Caco-2 (cell line): ENCODE measurements around the gene ANK3. TPM values are rescaled to one million over a fixed set of nuclear protein-coding genes. Genes with fewer than 3 reads are reported as not detected.

ENCODE experiments used
- BruUV-seq: library from RNA; stranded (reverse); fragments of 400-500 nt; replicated peaks from 2 replicates; lab custom pipeline; 2021; lab: Mats Ljungman, UMichigan
- CTCF ChIA-PET: fragments of 300-600 bp; sonication (Branson Sonifier 250); formaldehyde crosslinking; loops from one replicate; lab custom pipeline; 2022; ENCODE audit warnings: antibody characterized with exemption; lab: Charles Lee
- POLR2A ChIA-PET: fragments of 300-600 bp; sonication (Branson Sonifier 250); formaldehyde crosslinking; loops from one replicate; lab custom pipeline; 2022; ENCODE audit warnings: antibody characterized with exemption; lab: Charles Lee
- DNase-seq, 2 experiments: peaks; one replicate each; pipeline versions ENCODE4 v3.0.0 to v3.0.0-alpha.2; 2020 to 2022
- H3K27me3 ChIP-seq: replicated peaks from 2 replicates; pipeline ENCODE4 v1.6.0; 2011; ENCODE audit warnings: low read length; ENCODE audit not compliant: control insufficient read depth, insufficient read depth
- H3K36me3 ChIP-seq: 2 replicates; pipeline ENCODE4 v1.5.1; 2011; ENCODE audit warnings: low read length; ENCODE audit not compliant: control insufficient read depth, insufficient read depth
- H3K4me1 ChIP-seq: fragments of 250-450 bp; sonication (Bioruptor Pico); 2 replicates; pipeline ENCODE4 v1.5.1; 2020; ENCODE audit warnings: mild to moderate bottlenecking
- H3K4me3 ChIP-seq: 2 replicates; pipeline ENCODE4 v1.5.1; 2011; ENCODE audit warnings: low read depth, mild to moderate bottlenecking, control low read depth, low read length
- H3K9me3 ChIP-seq: fragments of 250-450 bp; sonication (Bioruptor Pico); 2 replicates; pipeline ENCODE4 v1.5.1; 2020; ENCODE audit warnings: mild to moderate bottlenecking, moderate library complexity
- H3K27ac Mint-ChIP-seq: one replicate; pipeline ENCODE4 v1.8.0; 2022; ENCODE audit warnings: mixed read lengths; ENCODE audit not compliant: unreplicated experiment
- H3K27me3 Mint-ChIP-seq: one replicate; pipeline ENCODE4 v1.8.0; 2022; ENCODE audit warnings: mixed read lengths; ENCODE audit not compliant: insufficient read depth, unreplicated experiment
- H3K36me3 Mint-ChIP-seq: one replicate; pipeline ENCODE4 v1.8.0; 2022; ENCODE audit warnings: mild to moderate bottlenecking, mixed read lengths; ENCODE audit not compliant: insufficient read depth, unreplicated experiment
- H3K4me1 Mint-ChIP-seq: one replicate; pipeline ENCODE4 v1.8.0; 2022; ENCODE audit warnings: low read depth, mixed read lengths; ENCODE audit not compliant: unreplicated experiment
- H3K4me3 Mint-ChIP-seq: one replicate; pipeline ENCODE4 v1.8.0; 2022; ENCODE audit warnings: mild to moderate bottlenecking, moderate library complexity, mixed read lengths; ENCODE audit not compliant: unreplicated experiment
- H3K9me3 Mint-ChIP-seq: one replicate; pipeline ENCODE4 v1.8.0; 2022; ENCODE audit warnings: mixed read lengths; ENCODE audit not compliant: unreplicated experiment
- intact Hi-C: fragments of 100-400 bp; cut with micrococcal nuclease; formaldehyde crosslinking; loops from one replicate; pipeline ENCODE4 v1.10.0; 2022; ENCODE audit not compliant: unreplicated experiment
- total RNA-seq: library from RNA; stranded (reverse); gene quantifications from 2 replicates; pipeline ENCODE4 v1.2.3, GENCODE V29; 2022
- TF ChIP-seq, protein P1 (sequence below), 2 experiments: fragments of 200-600 bp in 1 of 2; IDR thresholded peaks; 1 replicate in 1 of 2; 2 replicates in 1 of 2; pipeline versions ENCODE4 v1.5.1 to v1.8.0; 2011 to 2022; ENCODE audit warnings: antibody characterized with exemption in 1 of 2, control low read depth in 1 of 2, inconsistent platforms in 1 of 2, low read depth in 1 of 2, low read length in 1 of 2, mild to moderate bottlenecking in 1 of 2, moderate library complexity in 1 of 2; ENCODE audit not compliant: insufficient read depth in 1 of 2, severe bottlenecking in 1 of 2, unreplicated experiment in 1 of 2

The ANK3 gene
- total RNA-seq, 1 experiment from 2014 or later, result 46.7 TPM

DNA sequence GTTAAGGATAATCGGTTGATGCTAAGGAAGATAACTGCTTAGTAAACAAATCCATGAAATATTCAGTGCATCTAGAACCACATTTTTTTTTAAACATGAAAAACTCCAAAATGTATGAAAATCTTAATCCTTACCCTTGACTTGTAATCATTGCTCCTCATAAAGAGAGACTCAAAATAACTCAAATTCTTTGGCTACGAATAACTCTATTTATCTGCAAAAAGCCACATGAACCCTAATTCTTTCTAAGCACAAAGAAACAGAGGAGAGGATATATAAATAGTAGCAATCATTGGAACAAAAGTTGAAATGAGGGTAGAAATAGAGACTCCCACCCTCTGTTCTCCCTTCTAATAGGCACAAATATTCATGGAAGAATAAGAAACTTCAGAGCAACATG, 40.2 kb downstream of the ANK3 start:
- Histone ChIP-seq H3K36me3 (no peaks in the 10 kb centered on the region), H3K27me3 (no peaks in the 10 kb centered on the region), H3K4me1 (peaks cover 26% of the 10 kb centered on the region), H3K4me3 (no peak overlapping the region), H3K9me3 (no peaks in the 10 kb centered on the region)
- CTCF ChIA-PET, result interaction anchor here (1.7 kb wide), 1 partner anchor 14 kb away, joined by 6 read pairs; no protein-coding TSS in a partner anchor
- BruUV-seq, result no TSS peak
- no peak overlapping the region for H3K27ac Mint-ChIP-seq
- H3K27me3 Mint-ChIP-seq, result no peaks in the 10 kb centered on the region
- H3K4me1 Mint-ChIP-seq, result peaks cover 36% of the 10 kb centered on the region
- no peaks in the 10 kb centered on the region for H3K36me3 Mint-ChIP-seq
- TF ChIP-seq, protein P1, sequence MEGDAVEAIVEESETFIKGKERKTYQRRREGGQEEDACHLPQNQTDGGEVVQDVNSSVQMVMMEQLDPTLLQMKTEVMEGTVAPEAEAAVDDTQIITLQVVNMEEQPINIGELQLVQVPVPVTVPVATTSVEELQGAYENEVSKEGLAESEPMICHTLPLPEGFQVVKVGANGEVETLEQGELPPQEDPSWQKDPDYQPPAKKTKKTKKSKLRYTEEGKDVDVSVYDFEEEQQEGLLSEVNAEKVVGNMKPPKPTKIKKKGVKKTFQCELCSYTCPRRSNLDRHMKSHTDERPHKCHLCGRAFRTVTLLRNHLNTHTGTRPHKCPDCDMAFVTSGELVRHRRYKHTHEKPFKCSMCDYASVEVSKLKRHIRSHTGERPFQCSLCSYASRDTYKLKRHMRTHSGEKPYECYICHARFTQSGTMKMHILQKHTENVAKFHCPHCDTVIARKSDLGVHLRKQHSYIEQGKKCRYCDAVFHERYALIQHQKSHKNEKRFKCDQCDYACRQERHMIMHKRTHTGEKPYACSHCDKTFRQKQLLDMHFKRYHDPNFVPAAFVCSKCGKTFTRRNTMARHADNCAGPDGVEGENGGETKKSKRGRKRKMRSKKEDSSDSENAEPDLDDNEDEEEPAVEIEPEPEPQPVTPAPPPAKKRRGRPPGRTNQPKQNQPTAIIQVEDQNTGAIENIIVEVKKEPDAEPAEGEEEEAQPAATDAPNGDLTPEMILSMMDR (IDR thresholded peaks at IDR 0.05; ENCODE audit: insufficient read depth in 1 of 2, low read depth in 1 of 2, low read length in 1 of 2, severe bottlenecking in 1 of 2, unreplicated experiment in 1 of 2), result no peak
- no peak overlapping the region for H3K4me3 Mint-ChIP-seq
- intact Hi-C loops, result no loop called here
- no peak for DNase-seq
- no peaks in the 10 kb centered on the region for H3K9me3 Mint-ChIP-seq
- POLR2A ChIA-PET, result no interaction called here

DNA sequence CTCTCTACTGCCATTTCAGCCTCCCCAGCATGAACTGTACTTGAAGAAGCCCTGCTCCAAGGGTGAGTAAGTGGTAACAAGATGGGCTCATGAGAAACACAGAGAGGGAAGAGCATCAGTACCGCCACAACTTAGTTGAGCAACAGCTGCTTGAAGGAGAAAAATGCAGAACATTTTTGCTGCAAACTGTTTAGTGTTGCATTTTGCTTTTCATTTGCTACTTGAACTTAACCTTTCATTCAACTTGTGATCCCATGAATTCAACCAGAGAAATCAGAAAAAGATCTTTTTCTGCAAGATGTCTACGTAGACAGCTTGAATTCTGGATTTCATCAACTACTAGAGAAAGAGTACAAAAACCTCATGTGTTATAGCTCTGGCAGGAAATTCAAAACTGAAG, 40.7 kb downstream of the ANK3 start:
- H3K27me3 Mint-ChIP-seq, result no peaks in the 10 kb centered on the region
- Histone ChIP-seq H3K4me1 (peaks cover 26% of the 10 kb centered on the region), H3K36me3 (no peaks in the 10 kb centered on the region), H3K4me3 (no peak overlapping the region), H3K9me3 (no peaks in the 10 kb centered on the region), H3K27me3 (no peaks in the 10 kb centered on the region)
- ChIA-PET CTCF (interaction anchor here (1.7 kb wide), 1 partner anchor 13 kb away, joined by 6 read pairs; no protein-coding TSS in a partner anchor), POLR2A (interaction anchor here (0.6 kb wide), 1 partner anchor 442 kb away, joined by 5 read pairs; no protein-coding TSS in a partner anchor)
- no peak overlapping the region for H3K27ac Mint-ChIP-seq
- no TSS peak for BruUV-seq
- no peaks in the 10 kb centered on the region for H3K36me3 Mint-ChIP-seq
- DNase-seq, result no peak
- intact Hi-C loops, result no loop called here
- H3K9me3 Mint-ChIP-seq, result no peaks in the 10 kb centered on the region
- TF ChIP-seq, protein P1 (IDR thresholded peaks at IDR 0.05; ENCODE audit: insufficient read depth in 1 of 2, low read depth in 1 of 2, low read length in 1 of 2, severe bottlenecking in 1 of 2, unreplicated experiment in 1 of 2), result no peak
- no peak overlapping the region for H3K4me3 Mint-ChIP-seq
- H3K4me1 Mint-ChIP-seq, result peaks cover 35% of the 10 kb centered on the region

DNA sequence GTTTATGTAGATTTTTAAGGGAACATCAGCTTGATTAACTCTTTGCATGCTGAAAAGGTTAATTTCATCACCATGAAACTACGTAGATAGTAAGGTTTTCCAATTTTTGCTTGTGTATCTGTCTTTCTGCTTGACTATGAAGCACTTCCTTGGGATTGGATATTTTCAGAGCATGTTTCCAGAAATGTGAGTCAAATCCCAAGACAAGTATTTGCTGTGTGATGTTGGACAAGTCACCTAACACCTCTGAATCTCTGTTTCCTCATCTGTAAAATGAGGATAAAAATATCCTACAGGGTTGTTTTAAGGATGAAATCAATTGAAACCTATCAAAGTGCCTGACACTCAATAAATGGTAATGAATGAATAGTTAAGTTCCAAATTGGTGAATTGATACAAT, 42.4 kb downstream of the ANK3 start:
- ChIA-PET CTCF (no interaction called here), POLR2A (no interaction called here)
- intact Hi-C loops, result no loop called here
- H3K4me1 ChIP-seq, result peaks cover 19% of the 10 kb centered on the region
- peaks cover 27% of the 10 kb centered on the region for H3K4me1 Mint-ChIP-seq
- H3K27me3 ChIP-seq, result no peaks in the 10 kb centered on the region
- H3K27ac Mint-ChIP-seq, result no peak overlapping the region
- no peak overlapping the region for H3K4me3 ChIP-seq
- no peak for DNase-seq
- no peaks in the 10 kb centered on the region for H3K36me3 ChIP-seq
- TF ChIP-seq, protein P1 (IDR thresholded peaks at IDR 0.05; ENCODE audit: insufficient read depth in 1 of 2, low read depth in 1 of 2, low read length in 1 of 2, severe bottlenecking in 1 of 2, unreplicated experiment in 1 of 2), result no peak
- H3K9me3 ChIP-seq, result no peaks in the 10 kb centered on the region
- no peaks in the 10 kb centered on the region for H3K9me3 Mint-ChIP-seq
- BruUV-seq, result no TSS peak
- no peak overlapping the region for H3K4me3 Mint-ChIP-seq
- H3K27me3 Mint-ChIP-seq, result no peaks in the 10 kb centered on the region
- no peaks in the 10 kb centered on the region for H3K36me3 Mint-ChIP-seq
